CD8-positive, alpha-beta memory T cell (primary cell): ENCODE measurements around the gene DGCR8. TPM values are rescaled to one million over a fixed set of nuclear protein-coding genes. Genes with fewer than 3 reads are reported as not detected.
"Not testable (repeated sequence)": the region's sequence is repeated elsewhere in the genome, so short reads cannot be mapped to it uniquely, and the experiment has no call there.

ENCODE experiments used
- CTCF ChIA-PET: fragments of 350-600 bp; sonication (Branson Sonifier 250); formaldehyde crosslinking; loops from one replicate; lab custom pipeline; 2021; ENCODE audit warnings: antibody characterized with exemption; lab: Charles Lee
- POLR2A ChIA-PET: fragments of 350-600 bp; sonication (Branson Sonifier 250); formaldehyde crosslinking; loops from one replicate; lab custom pipeline; 2021; ENCODE audit warnings: antibody characterized with exemption; lab: Charles Lee
- DNase-seq, 5 donors: peaks; one replicate each; pipeline versions ENCODE4 v3.0.0 to v3.0.0-alpha.2; 2020 to 2022; ENCODE audit warnings: mixed read lengths in 1 of 5
- H3K27ac ChIP-seq: one replicate; pipeline ENCODE4 v1.7.0; 2013; ENCODE audit warnings: low read depth, mild to moderate bottlenecking, low read length, moderate library complexity
- H3K27me3 ChIP-seq: 2 replicates; pipeline ENCODE4 v1.7.0; 2013; ENCODE audit warnings: low read length, mild to moderate bottlenecking; ENCODE audit not compliant: insufficient read depth, poor library complexity, severe bottlenecking
- H3K36me3 ChIP-seq: 2 replicates; pipeline ENCODE4 v1.7.0; 2013; ENCODE audit warnings: mild to moderate bottlenecking, low read length, moderate library complexity; ENCODE audit not compliant: insufficient read depth
- H3K4me1 ChIP-seq: 2 replicates; pipeline ENCODE4 v1.7.0; 2013; ENCODE audit warnings: mild to moderate bottlenecking, low read length, moderate library complexity; ENCODE audit not compliant: insufficient read depth
- H3K4me3 ChIP-seq: 2 replicates; pipeline ENCODE4 v1.7.0; 2013; ENCODE audit warnings: mild to moderate bottlenecking, low read length
- H3K9me3 ChIP-seq: 2 replicates; pipeline ENCODE4 v1.7.0; 2013; ENCODE audit warnings: mild to moderate bottlenecking, low read length
- H3K27ac Mint-ChIP-seq, 8 donors: one replicate each; pipeline ENCODE4 v1.8.0; 2020 to 2021; ENCODE audit warnings: mixed read lengths in 8 of 8, mild to moderate bottlenecking in 6 of 8, inconsistent platforms in 3 of 8, moderate library complexity in 3 of 8
- H3K27me3 Mint-ChIP-seq, 2 donors: one replicate each; pipeline ENCODE4 v1.8.0; 2020 to 2021; ENCODE audit warnings: mixed read lengths in 2 of 2, mild to moderate bottlenecking in 1 of 2, moderate library complexity in 1 of 2
- H3K36me3 Mint-ChIP-seq, 3 donors: one replicate each; pipeline ENCODE4 v1.8.0; 2020 to 2021; ENCODE audit warnings: mixed read lengths in 3 of 3, inconsistent platforms in 1 of 3, mild to moderate bottlenecking in 1 of 3
- H3K4me1 Mint-ChIP-seq, 3 donors: one replicate each; pipeline ENCODE4 v1.8.0; 2020 to 2021; ENCODE audit warnings: mixed read lengths in 3 of 3, inconsistent platforms in 1 of 3, mild to moderate bottlenecking in 1 of 3
- H3K4me3 Mint-ChIP-seq, 7 donors: one replicate each; pipeline ENCODE4 v1.8.0; 2020 to 2021; ENCODE audit warnings: mixed read lengths in 7 of 7, mild to moderate bottlenecking in 6 of 7, moderate library complexity in 4 of 7, inconsistent platforms in 2 of 7
- H3K9me3 Mint-ChIP-seq, 5 donors: one replicate each; pipeline ENCODE4 v1.8.0; 2020 to 2022; ENCODE audit warnings: mixed read lengths in 5 of 5, mild to moderate bottlenecking in 3 of 5, moderate library complexity in 2 of 5, inconsistent platforms in 1 of 5
- polyA plus RNA-seq: library from polyadenylated mRNA; unstranded; fragments of 300-500 nt; fragmentation: Illumina TruSeq; gene quantifications from one replicate; pipeline ENCODE4 v1.2.3, GENCODE V29; 2021
- total RNA-seq, 2 experiments: library from RNA; stranded (reverse); gene quantifications; one replicate each; pipeline ENCODE4 v1.2.3, GENCODE V29; 2021

DGCR8 gene
- total and polyA plus RNA-seq, 3 experiments from 2014 or later: 10.6 to 73.8 (median 68.6) TPM

- no peaks in the 10 kb centered on the region for H3K9me3 Mint-ChIP-seq
- POLR2A ChIA-PET: no interaction called here
- no peaks in the 10 kb centered on the region for H3K4me1 ChIP-seq
- peaks cover 17% of the 10 kb centered on the region for H3K27me3 ChIP-seq
- no peaks in the 10 kb centered on the region for H3K9me3 ChIP-seq
- H3K27ac ChIP-seq: no peak overlapping the region
- H3K4me1 Mint-ChIP-seq: peaks cover 0 to 4% (median 2%) of the 10 kb centered on the region in 3 donors
- H3K4me3 Mint-ChIP-seq: no peak overlapping the region
- H3K4me3 ChIP-seq: no peak overlapping the region
- CTCF ChIA-PET: interaction anchor here (0.6 to 3.0 kb wide), 24 partner anchors 9 to 186 kb away, joined by 3 to 23 read pairs (median 3); no protein-coding TSS in a partner anchor
- peaks cover 0 to 4% of the 10 kb centered on the region in 2 donors for H3K27me3 Mint-ChIP-seq
- H3K36me3 Mint-ChIP-seq: no peaks in the 10 kb centered on the region
- H3K36me3 ChIP-seq: no peaks in the 10 kb centered on the region
- peak overlapping the region in 2 of 8 donors; percentile 19 to 36 for H3K27ac Mint-ChIP-seq
- DNase-seq: peak; percentile 79 to 90 (median 83)
These were observed 76.8 kb downstream of the DGCR8 start for GRCh38 chr22:20156611-20157429.

DNA sequence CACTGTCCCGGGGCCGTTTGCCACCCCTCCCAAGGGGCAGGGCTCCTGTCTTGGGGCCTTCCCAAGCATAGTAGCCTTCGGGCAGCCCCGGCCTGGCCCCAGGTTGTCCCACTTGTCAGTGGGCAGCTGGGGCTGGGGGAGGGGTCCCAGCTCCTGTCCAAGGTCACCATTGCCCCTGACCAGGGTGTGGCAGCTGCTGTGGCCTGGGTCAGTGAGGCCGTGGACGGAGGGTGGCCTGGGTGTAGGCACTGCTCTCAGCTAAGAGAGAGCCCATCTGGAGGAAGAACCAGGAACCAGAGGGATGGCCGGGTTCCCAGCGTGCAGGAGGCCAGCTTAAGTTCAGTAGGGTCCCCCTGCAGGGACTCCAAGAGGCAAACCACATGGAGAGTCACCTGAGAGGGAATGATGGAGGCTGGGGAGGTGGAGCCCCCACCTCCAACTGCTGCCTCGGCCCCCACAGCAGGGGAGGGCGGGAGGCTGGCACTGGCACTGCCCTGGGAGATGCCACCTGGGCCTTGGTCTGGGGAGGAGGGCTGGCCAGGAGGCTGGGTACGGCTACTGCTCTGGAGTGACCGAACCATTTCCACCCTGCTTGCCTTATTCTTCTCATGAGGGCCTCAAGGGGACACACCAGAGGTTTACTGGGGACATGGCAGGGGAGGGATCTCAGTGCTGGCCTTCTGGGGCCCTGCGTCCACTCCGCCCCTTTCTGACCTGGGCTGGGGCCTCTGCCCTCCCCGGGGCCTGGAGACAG is 77.6 kb downstream of the DGCR8 start:
- peaks cover 0 to 4% of the 10 kb centered on the region in 2 donors for H3K27me3 Mint-ChIP-seq
- H3K27ac Mint-ChIP-seq: no peak overlapping the region
- H3K27me3 ChIP-seq: peaks cover 17% of the 10 kb centered on the region

GRCh38 chr22:20158391-20159036 is 78.5 kb downstream of the DGCR8 start:
- ChIA-PET CTCF (interaction anchor here (1.7 kb wide), 1 partner anchor 126 kb away, joined by 5 read pairs; no protein-coding TSS in a partner anchor), POLR2A (no interaction called here)
- H3K9me3 Mint-ChIP-seq: no peaks in the 10 kb centered on the region
- Histone ChIP-seq H3K27ac (no peak overlapping the region), H3K9me3 (no peaks in the 10 kb centered on the region), H3K27me3 (peaks cover 17% of the 10 kb centered on the region), H3K36me3 (no peaks in the 10 kb centered on the region), H3K4me1 (no peaks in the 10 kb centered on the region), H3K4me3 (no peak overlapping the region)
- H3K4me1 Mint-ChIP-seq: peaks cover 0 to 4% (median 2%) of the 10 kb centered on the region in 3 donors
- peaks cover 0 to 4% of the 10 kb centered on the region in 2 donors for H3K27me3 Mint-ChIP-seq
- no peaks in the 10 kb centered on the region for H3K36me3 Mint-ChIP-seq
- H3K27ac Mint-ChIP-seq: no peak overlapping the region
- H3K4me3 Mint-ChIP-seq: no peak overlapping the region
- DNase-seq: no peak

More for the DNA sequence above, 77.6 kb downstream of the DGCR8 start:
- peaks cover 0 to 4% (median 2%) of the 10 kb centered on the region in 3 donors for H3K4me1 Mint-ChIP-seq
- H3K9me3 ChIP-seq: no peaks in the 10 kb centered on the region
- H3K36me3 ChIP-seq: no peaks in the 10 kb centered on the region
- H3K4me1 ChIP-seq: no peaks in the 10 kb centered on the region
- no peak overlapping the region for H3K4me3 Mint-ChIP-seq
- H3K9me3 Mint-ChIP-seq: no peaks in the 10 kb centered on the region
- CTCF ChIA-PET: interaction anchor here (0.7 to 3.0 kb wide), 22 partner anchors 8 to 187 kb away, joined by 3 to 23 read pairs (median 3); no protein-coding TSS in a partner anchor
- no peak overlapping the region for H3K27ac ChIP-seq
- no peak for DNase-seq
- POLR2A ChIA-PET: no interaction called here
- no peak overlapping the region for H3K4me3 ChIP-seq
- H3K36me3 Mint-ChIP-seq: no peaks in the 10 kb centered on the region

- peaks cover 0 to 4% (median 2%) of the 10 kb centered on the region in 3 donors for H3K4me1 Mint-ChIP-seq
- H3K36me3 Mint-ChIP-seq: no peaks in the 10 kb centered on the region
- Histone ChIP-seq H3K36me3 (no peaks in the 10 kb centered on the region), H3K27ac (no peak overlapping the region), H3K27me3 (peaks cover 17% of the 10 kb centered on the region), H3K4me1 (no peaks in the 10 kb centered on the region), H3K9me3 (no peaks in the 10 kb centered on the region), H3K4me3 (no peak overlapping the region)
- no peak overlapping the region for H3K27ac Mint-ChIP-seq
- no peak overlapping the region for H3K4me3 Mint-ChIP-seq
- ChIA-PET POLR2A (no interaction called here), CTCF (interaction anchor here (1.7 kb wide), 1 partner anchor 125 kb away, joined by 5 read pairs; no protein-coding TSS in a partner anchor)
- no peak for DNase-seq
- no peaks in the 10 kb centered on the region for H3K9me3 Mint-ChIP-seq
- H3K27me3 Mint-ChIP-seq: peaks cover 0 to 4% of the 10 kb centered on the region in 2 donors
These were observed 79.0 kb downstream of the DGCR8 start for GRCh38 chr22:20159076-20159475.

DNA sequence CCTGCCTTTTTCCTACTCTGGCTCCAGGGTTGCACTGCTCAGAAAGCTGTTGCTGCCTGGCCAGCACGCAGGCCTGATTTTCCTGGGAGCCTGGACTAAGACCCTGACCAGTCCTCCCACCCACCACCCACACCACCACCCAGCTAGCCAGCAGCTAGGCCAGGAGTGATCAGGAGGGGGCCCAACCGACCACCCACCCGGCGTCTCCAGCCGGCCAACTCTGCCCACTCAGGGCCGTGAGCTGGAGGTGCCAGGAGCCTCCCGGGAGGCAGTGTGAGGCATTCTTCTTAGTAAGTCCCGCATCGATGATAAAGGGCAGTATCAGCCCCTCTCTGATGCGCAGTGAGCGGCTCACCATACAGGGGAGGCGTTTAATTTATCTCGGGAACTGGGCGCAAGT is 79.5 kb downstream of the DGCR8 start:
- H3K4me1 ChIP-seq, DNase-seq, H3K9me3 Mint-ChIP-seq, POLR2A ChIA-PET, H3K27ac Mint-ChIP-seq, H3K9me3 ChIP-seq, H3K4me3 ChIP-seq, H3K4me3 Mint-ChIP-seq, H3K27me3 Mint-ChIP-seq, H3K36me3 Mint-ChIP-seq, H3K4me1 Mint-ChIP-seq, H3K27ac ChIP-seq, H3K36me3 ChIP-seq: not testable (repeated sequence)
- CTCF ChIA-PET: interaction anchor here (1.7 kb wide), 1 partner anchor 125 kb away, joined by 5 read pairs; no protein-coding TSS in a partner anchor
- peaks cover 17% of the 10 kb centered on the region for H3K27me3 ChIP-seq

GRCh38 chr22:20160041-20160440 is 80.0 kb downstream of the DGCR8 start:
- no peak overlapping the region for H3K4me3 Mint-ChIP-seq
- Histone ChIP-seq H3K4me1 (no peaks in the 10 kb centered on the region), H3K27ac (no peak overlapping the region), H3K36me3 (no peaks in the 10 kb centered on the region), H3K27me3 (peaks cover 17% of the 10 kb centered on the region), H3K4me3 (no peak overlapping the region), H3K9me3 (no peaks in the 10 kb centered on the region)
- H3K27me3 Mint-ChIP-seq: peaks cover 0 to 4% of the 10 kb centered on the region in 2 donors
- no peaks in the 10 kb centered on the region for H3K36me3 Mint-ChIP-seq
- peaks cover 0 to 4% (median 2%) of the 10 kb centered on the region in 3 donors for H3K4me1 Mint-ChIP-seq
- ChIA-PET CTCF (interaction anchor here (1.4 to 1.7 kb wide), 2 partner anchors 124 to 258 kb away, joined by 3 to 5 read pairs; no protein-coding TSS in a partner anchor), POLR2A (no interaction called here)
- no peak overlapping the region for H3K27ac Mint-ChIP-seq
- no peak for DNase-seq
- peaks cover 0 to 2% (median 0%) of the 10 kb centered on the region in 5 donors for H3K9me3 Mint-ChIP-seq
